ENCODE measurements around the gene NEU3.
"Not testable (repeated sequence)": the region's sequence is repeated elsewhere in the genome, so short reads cannot be mapped to it uniquely, and the experiment has no call there.

The NEU3 gene

DNA sequence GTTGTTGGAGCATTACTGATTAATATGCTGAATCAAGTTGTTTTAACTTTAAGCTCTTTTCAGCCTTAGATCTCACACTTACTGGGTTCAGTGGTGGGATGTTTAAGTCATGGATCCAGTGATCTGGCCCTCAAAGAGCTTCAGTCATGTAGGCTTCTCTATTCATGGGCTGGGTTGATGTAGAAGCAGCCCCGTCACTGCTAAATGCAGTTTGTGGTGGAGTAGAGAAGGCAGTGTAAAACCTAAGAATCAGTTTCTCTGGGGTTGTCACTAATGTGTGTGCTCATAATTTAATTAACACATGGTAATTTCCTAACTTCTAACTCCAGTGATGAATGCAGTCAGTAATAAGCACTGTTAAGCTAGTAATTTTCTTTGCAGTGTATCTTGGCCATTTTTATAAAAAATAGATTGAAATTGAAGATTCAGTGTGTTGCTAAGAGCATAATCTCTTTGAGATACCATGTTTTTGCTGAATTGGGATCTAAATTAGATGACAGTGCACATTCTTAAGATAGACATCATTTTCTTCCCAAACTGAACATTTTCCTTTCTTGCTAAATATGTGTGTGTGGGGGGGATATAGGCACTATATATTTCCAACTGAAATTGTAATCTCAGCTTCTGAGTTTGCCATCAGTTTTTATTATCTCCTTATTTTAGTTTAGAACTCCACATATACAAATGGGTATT, 30.6 kb upstream of the NEU3 start:
- intact Hi-C loops (cut with micrococcal nuclease) = no loop called here
- Mint-ChIP-seq H3K27me3 (no peaks in the 10 kb centered on the region), H3K36me3 (ENCODE audit: low read depth) (peaks cover 80% of the 10 kb centered on the region), H3K4me1 (ENCODE audit: low read depth) (peaks cover 63% of the 10 kb centered on the region), H3K9me3 (no peaks in the 10 kb centered on the region), H3K4me3 (no peak overlapping the region), H3K27ac (peak overlapping the region; percentile 31)

DNA sequence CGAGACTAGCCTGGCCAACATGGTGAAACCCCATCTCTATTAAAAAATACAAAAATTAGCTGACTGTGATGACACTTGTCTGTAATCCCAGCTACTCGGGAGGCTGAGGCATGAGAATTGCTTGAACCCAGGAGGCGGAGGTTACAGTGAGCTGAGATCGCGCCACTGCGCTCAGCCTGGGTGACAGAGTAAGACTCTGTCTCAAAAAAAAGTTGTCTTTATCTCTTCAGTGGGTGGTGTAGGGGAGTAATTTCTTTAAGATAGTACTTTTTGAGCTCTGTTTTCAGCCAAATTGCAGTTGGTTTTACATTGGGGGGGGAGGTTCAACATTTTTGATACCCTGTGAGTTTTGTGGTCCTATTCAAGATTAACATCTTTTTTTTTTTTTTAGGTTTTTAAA, 28.6 kb upstream of the NEU3 start:
- H3K9me3 Mint-ChIP-seq; H3K4me3 Mint-ChIP-seq; H3K27ac Mint-ChIP-seq; intact Hi-C loops (cut with micrococcal nuclease); H3K27me3 Mint-ChIP-seq: not testable (repeated sequence)
- H3K36me3 Mint-ChIP-seq (ENCODE audit: low read depth) = peaks cover 74% of the 10 kb centered on the region
- H3K4me1 Mint-ChIP-seq (ENCODE audit: low read depth) = peaks cover 72% of the 10 kb centered on the region

DNA sequence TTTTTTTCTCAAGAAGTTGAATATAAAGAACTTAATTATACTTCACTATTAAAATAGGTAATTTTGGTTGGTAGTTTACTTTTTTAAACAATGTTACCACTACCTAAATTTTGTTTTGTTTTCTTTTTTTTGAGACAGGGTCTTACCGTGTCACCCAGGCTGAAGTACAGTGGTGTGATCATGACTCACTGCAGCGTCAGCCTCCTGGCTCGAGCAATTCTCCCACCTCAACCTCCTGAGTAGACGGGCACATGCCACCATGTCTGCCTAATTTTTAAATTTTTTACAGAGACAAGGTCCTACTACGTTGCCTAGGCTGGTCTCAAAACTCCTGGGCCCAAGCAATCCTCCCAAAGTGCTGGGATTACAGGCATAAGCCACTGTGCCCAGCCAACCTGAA, 22.1 kb upstream of the NEU3 start:
- Mint-ChIP-seq H3K27ac (no peak overlapping the region), H3K9me3 (no peaks in the 10 kb centered on the region), H3K36me3 (ENCODE audit: low read depth) (peaks cover 78% of the 10 kb centered on the region), H3K4me1 (ENCODE audit: low read depth) (peaks cover 36% of the 10 kb centered on the region), H3K27me3 (no peaks in the 10 kb centered on the region), H3K4me3 (no peak overlapping the region)
- intact Hi-C loops (cut with micrococcal nuclease) = no loop called here

DNA sequence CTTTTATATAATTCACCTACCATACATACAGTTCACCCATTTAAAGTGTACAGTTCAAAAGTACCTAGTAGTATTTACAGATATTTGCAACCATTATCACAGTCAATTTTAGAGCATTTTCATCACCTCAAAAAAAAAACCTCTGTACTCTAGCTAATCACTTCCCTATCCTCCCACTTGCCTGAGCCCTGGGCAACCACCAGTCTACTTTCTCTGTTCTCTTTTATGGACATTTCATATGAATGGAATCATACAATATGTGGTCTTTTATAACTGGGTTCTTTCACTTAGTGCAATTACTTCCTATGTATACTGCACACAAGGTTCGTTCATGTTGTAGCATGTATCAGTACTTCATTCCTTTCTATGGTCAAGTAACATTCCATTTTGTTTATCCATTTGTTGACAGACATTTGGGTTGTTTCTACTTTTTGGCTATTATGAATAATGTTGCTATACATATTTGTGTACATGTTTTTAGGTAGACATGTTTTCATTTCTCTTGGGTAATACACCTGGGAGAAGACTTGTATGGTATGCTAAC, 17.8 kb upstream of the NEU3 start:
- intact Hi-C loops (cut with micrococcal nuclease) = no loop called here
- Mint-ChIP-seq H3K36me3 (ENCODE audit: low read depth) (peaks cover 83% of the 10 kb centered on the region), H3K27ac (no peak overlapping the region), H3K27me3 (no peaks in the 10 kb centered on the region), H3K4me3 (no peak overlapping the region), H3K9me3 (no peaks in the 10 kb centered on the region), H3K4me1 (ENCODE audit: low read depth) (peaks cover 14% of the 10 kb centered on the region)

DNA sequence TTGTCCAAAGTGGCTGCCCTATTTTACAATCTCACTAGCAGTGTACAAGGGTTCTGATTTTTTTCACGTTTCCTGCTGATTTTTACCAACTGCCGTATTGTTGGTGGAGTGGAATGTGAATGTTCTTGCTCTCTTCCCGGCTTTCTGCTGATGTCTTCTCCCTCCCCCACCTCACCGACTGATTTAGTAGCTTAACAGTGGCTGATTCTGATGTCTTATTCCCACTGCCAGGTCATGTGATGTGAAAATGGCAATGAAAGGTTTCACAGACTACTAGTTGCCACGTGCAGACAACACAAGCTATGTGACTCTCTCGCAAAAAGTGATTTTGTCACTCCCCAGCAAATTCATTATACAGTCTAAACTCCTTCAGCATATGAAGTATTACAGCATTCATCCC, 17.3 kb upstream of the NEU3 start:
- Mint-ChIP-seq H3K27me3 (no peaks in the 10 kb centered on the region), H3K27ac (no peak overlapping the region), H3K4me3 (no peak overlapping the region), H3K4me1 (ENCODE audit: low read depth) (peaks cover 14% of the 10 kb centered on the region), H3K9me3 (no peaks in the 10 kb centered on the region), H3K36me3 (ENCODE audit: low read depth) (peaks cover 88% of the 10 kb centered on the region)
- intact Hi-C loops (cut with micrococcal nuclease) = no loop called here

DNA sequence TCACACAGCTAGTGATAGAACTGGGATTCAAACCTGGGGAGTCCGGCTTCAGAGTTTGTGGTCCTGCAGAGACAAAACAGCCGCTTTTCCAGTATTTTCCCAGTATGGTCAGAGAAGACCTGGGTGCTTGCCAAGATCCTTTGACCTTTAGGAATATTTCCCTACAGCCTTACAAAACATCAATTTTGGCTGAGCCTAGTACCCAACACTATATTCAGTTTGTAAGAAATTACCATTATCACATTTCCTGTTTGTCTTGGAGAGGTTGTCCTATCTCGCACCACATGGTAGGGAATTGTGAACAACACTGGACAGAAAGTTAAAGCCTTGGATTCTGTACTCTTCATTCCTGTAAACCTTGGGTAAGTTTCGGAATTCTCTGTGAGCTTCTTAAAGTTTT, 10.7 kb upstream of the NEU3 start:
- peaks cover 16% of the 10 kb centered on the region for H3K4me1 Mint-ChIP-seq (ENCODE audit: low read depth)
- H3K4me3 Mint-ChIP-seq = no peak overlapping the region
- H3K9me3 Mint-ChIP-seq = no peaks in the 10 kb centered on the region
- H3K27me3 Mint-ChIP-seq = no peaks in the 10 kb centered on the region
- H3K36me3 Mint-ChIP-seq (ENCODE audit: low read depth) = peaks cover 36% of the 10 kb centered on the region
- H3K27ac Mint-ChIP-seq = no peak overlapping the region
- intact Hi-C loops (cut with micrococcal nuclease) = no loop called here

DNA sequence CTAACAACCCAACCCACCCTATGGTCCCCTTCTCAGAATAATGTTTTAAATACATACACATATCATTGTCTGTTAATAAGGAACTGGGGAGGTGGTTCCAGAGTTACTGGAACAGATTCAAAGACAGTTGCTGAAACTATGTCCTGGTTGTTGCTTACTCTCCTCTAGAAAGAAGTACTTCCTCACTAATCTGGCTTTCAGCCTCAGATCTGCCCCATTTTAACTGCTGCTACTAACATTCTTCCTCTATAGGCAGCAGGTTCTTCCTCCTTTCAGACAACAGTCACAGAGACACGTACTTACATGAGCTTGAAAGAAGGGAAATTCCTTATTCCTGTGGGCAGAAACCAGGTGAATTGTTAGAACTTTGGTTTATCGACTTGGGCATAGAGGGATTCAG, 8.1 kb upstream of the NEU3 start:
- H3K4me3 Mint-ChIP-seq = no peak overlapping the region
- intact Hi-C loops (cut with micrococcal nuclease) = no loop called here

DNA sequence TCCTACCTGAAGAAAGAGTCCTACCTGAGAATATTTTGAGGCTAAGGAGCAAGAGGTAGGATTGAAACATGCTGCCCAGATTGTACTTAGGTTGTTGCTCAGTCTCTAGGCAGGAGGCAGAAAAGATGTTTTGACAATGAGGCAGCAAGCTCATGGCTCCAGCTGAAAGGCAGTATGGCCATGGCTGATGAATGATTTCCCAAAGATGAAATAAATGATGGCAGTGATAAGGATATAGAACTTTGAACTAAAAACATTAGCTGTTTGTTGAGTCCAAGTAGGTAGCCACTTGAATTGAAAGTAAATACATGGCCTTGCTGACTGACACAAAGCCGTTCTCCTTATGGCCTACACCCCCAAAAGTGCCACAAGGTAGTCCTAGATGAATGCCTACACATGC, 6.8 kb upstream of the NEU3 start:
- no peaks in the 10 kb centered on the region for H3K9me3 Mint-ChIP-seq
- peaks cover 22% of the 10 kb centered on the region for H3K4me1 Mint-ChIP-seq (ENCODE audit: low read depth)
- H3K27ac Mint-ChIP-seq = no peak overlapping the region
- H3K4me3 Mint-ChIP-seq = no peak overlapping the region
- H3K36me3 Mint-ChIP-seq (ENCODE audit: low read depth) = no peaks in the 10 kb centered on the region
- H3K27me3 Mint-ChIP-seq = no peaks in the 10 kb centered on the region
- intact Hi-C loops (cut with micrococcal nuclease) = no loop called here

More for the DNA sequence above, 8.1 kb upstream of the NEU3 start:
- no peaks in the 10 kb centered on the region for H3K27me3 Mint-ChIP-seq
- no peaks in the 10 kb centered on the region for H3K9me3 Mint-ChIP-seq
- H3K36me3 Mint-ChIP-seq (ENCODE audit: low read depth) = peaks cover 12% of the 10 kb centered on the region
- H3K4me1 Mint-ChIP-seq (ENCODE audit: low read depth) = peaks cover 22% of the 10 kb centered on the region
- H3K27ac Mint-ChIP-seq = peak overlapping the region; percentile 66

DNA sequence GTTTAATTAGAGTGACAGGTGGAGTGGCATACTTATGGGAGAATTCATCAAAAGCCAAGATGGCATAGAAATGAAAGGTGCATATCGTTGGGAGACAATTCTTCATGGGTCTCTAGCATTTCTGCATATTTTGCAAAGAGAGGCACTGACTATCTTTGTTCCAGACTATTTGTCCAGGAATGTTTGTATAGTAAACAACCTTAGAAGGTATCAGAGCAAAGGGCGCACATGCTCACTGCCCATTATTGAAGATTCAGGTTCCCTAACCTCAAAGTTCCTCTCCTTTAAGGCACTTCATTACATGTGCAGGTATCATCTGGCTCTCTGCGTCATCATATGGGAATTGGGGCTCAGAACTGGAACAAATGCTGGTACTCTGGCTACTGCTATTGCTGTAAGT, 4.7 kb upstream of the NEU3 start:
- H3K4me1 Mint-ChIP-seq (ENCODE audit: low read depth) = peaks cover 26% of the 10 kb centered on the region
- intact Hi-C loops (cut with micrococcal nuclease) = no loop called here
- no peak overlapping the region for H3K27ac Mint-ChIP-seq
- peaks cover 6% of the 10 kb centered on the region for H3K36me3 Mint-ChIP-seq (ENCODE audit: low read depth)
- no peaks in the 10 kb centered on the region for H3K9me3 Mint-ChIP-seq
- no peaks in the 10 kb centered on the region for H3K27me3 Mint-ChIP-seq
- H3K4me3 Mint-ChIP-seq = no peak overlapping the region

DNA sequence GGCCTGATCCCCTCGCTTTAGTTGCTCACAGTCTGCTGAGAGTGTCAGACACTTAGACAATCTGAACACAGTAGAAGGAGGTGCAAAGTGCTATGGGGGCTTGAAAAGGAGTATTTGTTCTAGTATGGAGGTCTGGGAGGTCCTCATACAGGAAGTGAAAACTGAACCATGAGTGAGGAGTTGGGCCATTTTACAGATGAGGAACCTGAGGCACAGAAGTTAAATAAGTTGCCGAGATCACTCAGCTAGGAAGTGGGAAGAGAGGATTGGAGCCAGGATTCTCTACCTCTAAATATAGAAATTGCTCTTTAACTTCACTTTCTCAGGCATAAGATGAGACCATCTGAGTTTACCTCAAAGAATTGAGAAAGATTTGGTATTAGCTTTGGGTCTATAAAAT, 4.0 kb upstream of the NEU3 start:
- Mint-ChIP-seq H3K4me3 (no peak overlapping the region), H3K27ac (no peak overlapping the region), H3K36me3 (ENCODE audit: low read depth) (peaks cover 8% of the 10 kb centered on the region), H3K9me3 (no peaks in the 10 kb centered on the region), H3K27me3 (no peaks in the 10 kb centered on the region), H3K4me1 (ENCODE audit: low read depth) (peaks cover 30% of the 10 kb centered on the region)
- intact Hi-C loops (cut with micrococcal nuclease) = no loop called here

DNA sequence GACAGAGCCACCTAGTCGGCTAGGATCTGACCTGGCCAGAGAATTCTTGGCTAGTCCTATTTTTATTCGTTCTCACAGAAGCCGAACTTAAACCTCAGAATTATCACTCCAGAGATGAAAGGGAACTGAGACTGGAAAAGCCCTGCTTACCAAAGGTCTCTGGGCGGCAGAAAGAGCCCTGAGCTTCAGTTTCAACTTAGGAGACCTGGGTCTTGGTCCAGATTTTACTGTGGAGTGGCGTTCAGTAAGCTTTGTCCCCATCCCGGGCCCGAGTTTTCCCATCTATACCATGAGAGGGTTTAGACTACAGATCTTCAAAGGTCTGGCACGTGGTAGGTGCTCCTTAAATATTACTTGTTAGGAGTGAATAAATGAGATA, 516 bp downstream of the NEU3 start:
- intact Hi-C loops (cut with micrococcal nuclease) = loop anchor here (2.0 kb wide), 1 partner anchor 40 kb away; the partner anchor contains the start of genes SPCS2 and XRRA1
- Mint-ChIP-seq H3K4me1 (ENCODE audit: low read depth) (peaks cover 40% of the 10 kb centered on the region), H3K27ac (peak overlapping the region; percentile 93)

DNA sequence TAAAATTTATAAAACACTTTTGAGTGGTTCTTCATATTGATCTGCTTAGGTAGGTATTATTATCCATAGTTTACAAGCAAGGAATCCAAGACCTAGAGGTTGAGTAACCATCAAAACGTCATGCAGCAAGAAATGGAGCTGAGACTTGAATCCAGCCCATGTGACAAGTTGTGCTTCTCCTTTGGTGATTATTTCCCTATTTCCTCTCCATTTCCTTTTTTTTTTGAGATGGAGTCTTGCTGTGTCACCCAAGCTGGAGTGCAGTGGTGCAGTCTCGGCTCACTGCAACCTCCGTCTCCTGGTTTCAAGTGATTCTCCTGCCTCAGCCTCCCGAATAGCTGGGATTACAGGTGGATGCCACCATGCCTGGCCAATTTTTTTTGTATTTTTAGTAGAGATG, 1.4 kb downstream of the NEU3 start:
- peaks cover 33% of the 10 kb centered on the region for H3K4me1 Mint-ChIP-seq (ENCODE audit: low read depth)
- H3K4me3 Mint-ChIP-seq = peak overlapping the region; percentile 98
- peak overlapping the region; percentile 93 for H3K27ac Mint-ChIP-seq
- H3K9me3 Mint-ChIP-seq; H3K27me3 Mint-ChIP-seq; intact Hi-C loops (cut with micrococcal nuclease): not testable (repeated sequence)
- H3K36me3 Mint-ChIP-seq (ENCODE audit: low read depth) = peaks cover 40% of the 10 kb centered on the region

More for the DNA sequence above, 516 bp downstream of the NEU3 start:
- Mint-ChIP-seq H3K4me3 (peak overlapping the region; percentile 98), H3K9me3 (no peaks in the 10 kb centered on the region), H3K27me3 (no peaks in the 10 kb centered on the region), H3K36me3 (ENCODE audit: low read depth) (peaks cover 31% of the 10 kb centered on the region)

DNA sequence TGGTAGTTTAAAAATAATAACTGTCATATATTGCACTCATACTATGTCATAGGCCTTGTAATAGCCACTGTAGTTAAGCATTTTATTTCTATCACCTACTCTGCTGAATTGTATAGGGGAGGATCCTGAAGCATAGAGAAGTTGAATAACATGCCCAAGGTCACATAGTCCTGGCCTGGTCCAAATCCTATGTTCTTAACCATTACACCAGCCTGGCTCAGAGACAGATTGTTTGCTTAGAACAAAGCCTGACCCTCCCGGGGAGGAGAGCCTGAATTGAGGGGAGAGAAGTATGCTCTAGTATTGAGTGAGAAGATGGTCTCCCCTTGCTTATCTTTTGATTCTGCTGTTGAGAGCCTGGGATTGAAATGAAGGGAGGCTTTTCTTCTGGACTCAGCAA, 2.2 kb downstream of the NEU3 start:
- Mint-ChIP-seq H3K4me3 (no peak overlapping the region), H3K4me1 (ENCODE audit: low read depth) (peaks cover 33% of the 10 kb centered on the region), H3K27ac (peak overlapping the region; percentile 93), H3K27me3 (no peaks in the 10 kb centered on the region), H3K9me3 (no peaks in the 10 kb centered on the region), H3K36me3 (ENCODE audit: low read depth) (peaks cover 48% of the 10 kb centered on the region)
- intact Hi-C loops (cut with micrococcal nuclease) = no loop called here

DNA sequence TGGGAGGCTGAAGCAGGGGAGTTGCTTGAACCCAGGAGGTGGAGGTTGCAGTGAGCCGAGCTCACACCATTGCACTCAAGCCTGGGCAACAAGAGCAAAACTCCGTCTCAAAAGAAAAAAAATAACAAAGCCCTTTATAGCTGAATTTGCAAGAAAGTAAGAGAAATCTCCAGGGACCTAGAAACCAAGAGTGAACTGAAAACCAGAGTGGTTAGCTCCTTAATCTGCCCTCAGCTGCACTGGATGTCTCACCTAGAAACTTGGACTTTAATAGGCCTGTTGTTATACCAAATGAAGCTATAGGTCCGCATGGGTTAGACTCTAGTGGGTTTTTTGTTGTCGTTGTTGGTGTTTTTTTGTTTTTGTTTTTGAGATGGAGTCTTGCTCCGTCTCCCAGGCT, 4.1 kb downstream of the NEU3 start:
- Mint-ChIP-seq H3K27ac (no peak overlapping the region), H3K9me3 (no peaks in the 10 kb centered on the region)
- intact Hi-C loops (cut with micrococcal nuclease) = no loop called here

DNA sequence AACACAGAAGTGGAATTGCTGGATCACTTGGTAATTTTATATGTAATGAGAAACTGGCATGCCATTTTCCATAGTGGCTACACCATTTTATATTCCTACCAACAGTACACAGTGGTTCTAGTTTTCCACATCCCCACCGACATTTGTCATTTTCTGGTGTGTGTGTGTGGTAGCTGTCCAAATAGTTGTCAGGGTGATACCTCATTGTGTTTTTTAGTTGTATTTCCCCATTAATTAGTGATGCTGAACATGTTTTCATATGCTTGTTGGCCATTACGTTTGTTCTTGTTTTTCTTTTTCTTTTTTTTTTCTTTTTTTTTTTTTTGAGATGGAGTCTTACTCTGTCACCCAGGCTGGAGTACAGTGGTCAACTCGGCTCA, 12.2 kb downstream of the NEU3 start:
- peaks cover 18% of the 10 kb centered on the region for H3K4me1 Mint-ChIP-seq (ENCODE audit: low read depth)
- peaks cover 68% of the 10 kb centered on the region for H3K36me3 Mint-ChIP-seq (ENCODE audit: low read depth)
- intact Hi-C loops (cut with micrococcal nuclease) = no loop called here
- no peaks in the 10 kb centered on the region for H3K27me3 Mint-ChIP-seq
- no peaks in the 10 kb centered on the region for H3K9me3 Mint-ChIP-seq
- H3K27ac Mint-ChIP-seq = peak overlapping the region; percentile 61
- H3K4me3 Mint-ChIP-seq = no peak overlapping the region

More for the DNA sequence above, 4.1 kb downstream of the NEU3 start:
- H3K36me3 Mint-ChIP-seq (ENCODE audit: low read depth) = peaks cover 67% of the 10 kb centered on the region
- H3K4me1 Mint-ChIP-seq (ENCODE audit: low read depth) = peaks cover 33% of the 10 kb centered on the region
- H3K27me3 Mint-ChIP-seq = no peaks in the 10 kb centered on the region
- H3K4me3 Mint-ChIP-seq = no peak overlapping the region

All from dendritic cell treated with granulocyte-macrophage colony-stimulating factor and Interleukin-4, amounts not matched to agents 40 ng/mL and 50 ng/mL, for 4 days (primary cell).